ENCODE measurements around the gene NACC1. TPM values are rescaled to one million over a fixed set of nuclear protein-coding genes. Genes with fewer than 3 reads are reported as not detected.
"Not testable (repeated sequence)": the region's sequence is repeated elsewhere in the genome, so short reads cannot be mapped to it uniquely, and the experiment has no call there.

The NACC1 gene
- total RNA-seq, 4 donors from 2014 or later, result 31.6 to 54.2 (median 36.5) TPM

DNA sequence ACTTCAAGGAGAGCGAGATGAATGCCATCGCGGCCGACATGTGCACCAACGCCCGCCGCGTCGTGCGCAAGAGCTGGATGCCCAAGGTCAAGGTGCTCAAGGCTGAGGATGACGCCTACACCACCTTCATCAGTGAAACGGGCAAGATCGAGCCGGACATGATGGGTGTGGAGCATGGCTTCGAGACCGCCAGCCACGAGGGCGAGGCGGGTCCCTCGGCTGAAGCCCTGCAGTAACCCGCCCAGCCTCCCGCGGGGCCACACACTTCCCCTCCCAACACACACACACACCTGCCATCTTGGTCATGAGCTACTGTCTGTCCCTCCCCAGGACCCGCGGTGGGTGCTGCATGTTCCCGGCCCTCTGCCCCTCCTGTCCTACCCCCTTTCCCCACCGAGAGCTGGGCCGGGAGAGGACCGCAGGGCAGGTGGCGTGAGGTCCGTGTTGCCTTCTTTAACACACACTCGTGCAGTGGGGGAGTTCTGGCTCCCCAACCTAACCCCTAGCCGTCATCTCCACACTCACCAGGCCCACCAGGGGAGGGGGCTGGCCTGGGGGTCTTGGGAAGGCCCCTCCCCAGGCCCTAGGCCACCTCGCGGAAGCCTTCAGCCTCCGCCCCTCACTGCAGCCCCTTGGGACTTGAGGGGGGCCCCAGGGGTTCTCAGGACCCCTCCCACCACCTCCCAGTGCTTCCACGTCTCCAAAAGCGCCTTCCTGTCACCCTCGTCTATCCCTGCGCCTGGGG is 20.3 kb downstream of the NACC1 start:
- TF ChIP-seq CTCF (IDR thresholded peaks at IDR 0.05), result no peak
- TF ChIP-seq POLR2AphosphoS5 (IDR thresholded peaks at IDR 0.05), result no peak
- no peak for TF ChIP-seq POLR2A (IDR thresholded peaks at IDR 0.05)
- TF ChIP-seq EP300 (IDR thresholded peaks at IDR 0.05; ENCODE audit: low read depth), result no peak
- intact Hi-C loops (cut with DNase I; ENCODE audit: low total_unique reads), result no loop called here
- Histone ChIP-seq H3K9me3 (no peaks in the 10 kb centered on the region), H3K4me1 (peaks cover 0 to 9% (median 2%) of the 10 kb centered on the region in 4 donors), H3K36me3 (peaks cover 0 to 29% (median 7%) of the 10 kb centered on the region in 4 donors), H3K27ac (no peak overlapping the region), H3K27me3 (no peaks in the 10 kb centered on the region), H3K4me3 (no peak overlapping the region)
- in situ Hi-C loops (cut with MboI; ENCODE audit: low pct_ligation_motif_present in 1 of 4, low pct_unique_long_range_greater_than_20kb in 1 of 4, low sequenced_read_pairs in 3 of 4), result no loop called here
- 89% methylated on average over 26 of the region's 40 CpGs; no CpG with 5 or more reads in 1 of the 2 donors for WGBS, 2 donors (ENCODE audit: low coverage in 1 of 2)
- DNase-seq, result no peak

GRCh38 chr19:13138916-13139198 is 20.8 kb downstream of the NACC1 start:
- WGBS, 2 donors (ENCODE audit: low coverage in 1 of 2), result 69% methylated on average over 10 of the region's 10 CpGs; no CpG with 5 or more reads in 1 of the 2 donors
- Histone ChIP-seq H3K36me3 (peaks cover 0 to 29% (median 7%) of the 10 kb centered on the region in 4 donors), H3K4me1 (peaks cover 0 to 10% (median 2%) of the 10 kb centered on the region in 4 donors), H3K4me3 (no peak overlapping the region), H3K9me3 (no peaks in the 10 kb centered on the region), H3K27ac (no peak overlapping the region), H3K27me3 (no peaks in the 10 kb centered on the region)
- in situ Hi-C loops (cut with MboI; ENCODE audit: low pct_ligation_motif_present in 1 of 4, low pct_unique_long_range_greater_than_20kb in 1 of 4, low sequenced_read_pairs in 3 of 4), result no loop called here
- no peak for DNase-seq
- intact Hi-C loops (cut with DNase I; ENCODE audit: low total_unique reads), result no loop called here
- TF ChIP-seq CTCF (IDR thresholded peaks at IDR 0.05) (no peak), EP300 (IDR thresholded peaks at IDR 0.05; ENCODE audit: low read depth) (no peak), POLR2A (IDR thresholded peaks at IDR 0.05) (no peak), POLR2AphosphoS5 (IDR thresholded peaks at IDR 0.05) (no peak)

GRCh38 chr19:13139633-13140311 is 21.7 kb downstream of the NACC1 start:
- Histone ChIP-seq H3K9me3 (no peaks in the 10 kb centered on the region), H3K36me3 (peaks cover 0 to 29% (median 8%) of the 10 kb centered on the region in 4 donors), H3K4me3 (no peak overlapping the region), H3K27ac (no peak overlapping the region), H3K27me3 (no peaks in the 10 kb centered on the region), H3K4me1 (peaks cover 0 to 10% (median 2%) of the 10 kb centered on the region in 4 donors)
- 67 to 82% methylated on average over 2 to 11 of the region's 11 CpGs for WGBS, 2 donors (ENCODE audit: low coverage in 1 of 2)
- DNase-seq, result no peak
- no peak for TF ChIP-seq EP300 (IDR thresholded peaks at IDR 0.05; ENCODE audit: low read depth)
- no peak for TF ChIP-seq POLR2AphosphoS5 (IDR thresholded peaks at IDR 0.05)
- no peak for TF ChIP-seq POLR2A (IDR thresholded peaks at IDR 0.05)
- no peak for TF ChIP-seq CTCF (IDR thresholded peaks at IDR 0.05)
- intact Hi-C loops (cut with DNase I; ENCODE audit: low total_unique reads) (no loop called here), in situ Hi-C loops (cut with MboI; ENCODE audit: low pct_ligation_motif_present in 1 of 4, low pct_unique_long_range_greater_than_20kb in 1 of 4, low sequenced_read_pairs in 3 of 4) (no loop called here)

- WGBS, 2 donors (ENCODE audit: low coverage in 1 of 2), result 52 to 74% methylated on average over 8 to 16 of the region's 16 CpGs
Measured at GRCh38 chr19:13146763-13147563, 28.9 kb downstream of the NACC1 start.

GRCh38 chr19:13149173-13149627 is 31.1 kb downstream of the NACC1 start:
- DNase-seq; H3K27me3 ChIP-seq; in situ Hi-C loops (cut with MboI; ENCODE audit: low pct_ligation_motif_present in 1 of 4, low pct_unique_long_range_greater_than_20kb in 1 of 4, low sequenced_read_pairs in 3 of 4); H3K9me3 ChIP-seq; intact Hi-C loops (cut with DNase I; ENCODE audit: low total_unique reads); H3K36me3 ChIP-seq: not testable (repeated sequence)
- H3K4me3 ChIP-seq, result peak overlapping the region; percentile 64 to 86 (median 78)
- H3K27ac ChIP-seq, result peak overlapping the region; percentile 96 to 100 (median 99)
- H3K4me1 ChIP-seq, result peaks cover 3 to 22% (median 8%) of the 10 kb centered on the region in 4 donors
- WGBS, 2 donors (ENCODE audit: low coverage in 1 of 2), result 27% methylated on average over 17 of the region's 17 CpGs; no CpG with 5 or more reads in 1 of the 2 donors

More at GRCh38 chr19:13146763-13147563, 28.9 kb downstream of the NACC1 start:
- H3K27me3 ChIP-seq, result no peaks in the 10 kb centered on the region
- no peak overlapping the region for H3K27ac ChIP-seq
- no peak overlapping the region for H3K4me3 ChIP-seq
- peaks cover 0 to 3% (median 0%) of the 10 kb centered on the region in 4 donors for H3K36me3 ChIP-seq
- H3K9me3 ChIP-seq, result no peaks in the 10 kb centered on the region
- intact Hi-C loops (cut with DNase I; ENCODE audit: low total_unique reads), result no loop called here
- TF ChIP-seq EP300 (IDR thresholded peaks at IDR 0.05; ENCODE audit: low read depth), result no peak
- no peak for TF ChIP-seq POLR2AphosphoS5 (IDR thresholded peaks at IDR 0.05)
- no peak for TF ChIP-seq CTCF (IDR thresholded peaks at IDR 0.05)
- TF ChIP-seq POLR2A (IDR thresholded peaks at IDR 0.05), result no peak
- H3K4me1 ChIP-seq, result peaks cover 3 to 29% (median 8%) of the 10 kb centered on the region in 4 donors
- in situ Hi-C loops (cut with MboI; ENCODE audit: low pct_ligation_motif_present in 1 of 4, low pct_unique_long_range_greater_than_20kb in 1 of 4, low sequenced_read_pairs in 3 of 4), result no loop called here
- peak; percentile 49 for DNase-seq

All from transverse colon (tissue), 4 donors.